Neural crest cell (in vitro differentiated cells): ENCODE results near the gene LSM7. TPM values are rescaled to one million over a fixed set of nuclear protein-coding genes. Genes with fewer than 3 reads are reported as not detected.

Source experiments
- DNase-seq: peaks from one replicate; pipeline ENCODE4 v3.0.0; 2021; ENCODE audit warnings: low read depth, mixed read lengths, low spot score
- H3K27ac Mint-ChIP-seq: one replicate; pipeline ENCODE4 v1.8.0; 2021; ENCODE audit warnings: mild to moderate bottlenecking, mixed read lengths; ENCODE audit not compliant: unreplicated experiment
- H3K27me3 Mint-ChIP-seq: 2 replicates; pipeline ENCODE4 v1.8.0; 2021; ENCODE audit warnings: low read depth, mild to moderate bottlenecking, mixed read lengths
- H3K36me3 Mint-ChIP-seq: 2 replicates; pipeline ENCODE4 v1.8.0; 2021; ENCODE audit warnings: low read depth, mild to moderate bottlenecking, mixed read lengths
- H3K4me1 Mint-ChIP-seq: 2 replicates; pipeline ENCODE4 v1.8.0; 2021; ENCODE audit warnings: mixed read lengths
- H3K4me3 Mint-ChIP-seq: one replicate; pipeline ENCODE4 v1.8.0; 2021; ENCODE audit warnings: mild to moderate bottlenecking, mixed read lengths
- H3K9me3 Mint-ChIP-seq: 2 replicates; pipeline ENCODE4 v1.8.0; 2021; ENCODE audit warnings: mixed read lengths
- CTCF ChIP-seq: fragments of 200-600 bp; sonication (generic); conservative IDR thresholded peaks from 2 replicates; pipeline ENCODE4 v1.5.0; 2021; ENCODE audit warnings: antibody characterized with exemption, mild to moderate bottlenecking
- total RNA-seq: library from RNA; stranded (reverse); gene quantifications from 2 replicates; pipeline ENCODE4 v1.2.1, GENCODE V29; 2021

Gene LSM7
- total RNA-seq, 1 donor from 2014 or later, result 198 TPM

- H3K4me1 Mint-ChIP-seq, result peaks cover 9% of the 10 kb centered on the region
- no peak for TF ChIP-seq CTCF
- H3K27ac Mint-ChIP-seq, result no peak overlapping the region
Measured at GRCh38 chr19:2357279-2358206, 29.2 kb upstream of the LSM7 start.

GRCh38 chr19:2356036-2356646 lies 27.8 kb upstream of the LSM7 start:
- Mint-ChIP-seq H3K27ac (no peak overlapping the region), H3K4me3 (no peak overlapping the region), H3K4me1 (peaks cover 9% of the 10 kb centered on the region), H3K36me3 (no peaks in the 10 kb centered on the region), H3K9me3 (peaks cover 2% of the 10 kb centered on the region), H3K27me3 (peaks cover 27% of the 10 kb centered on the region)
- DNase-seq, result no peak
- TF ChIP-seq CTCF, result no peak

More at GRCh38 chr19:2357279-2358206, 29.2 kb upstream of the LSM7 start:
- no peaks in the 10 kb centered on the region for H3K36me3 Mint-ChIP-seq
- peaks cover 27% of the 10 kb centered on the region for H3K27me3 Mint-ChIP-seq
- DNase-seq, result no peak
- H3K4me3 Mint-ChIP-seq, result no peak overlapping the region
- peaks cover 2% of the 10 kb centered on the region for H3K9me3 Mint-ChIP-seq

- DNase-seq, result no peak
- H3K4me1 Mint-ChIP-seq, result peaks cover 6% of the 10 kb centered on the region
- H3K4me3 Mint-ChIP-seq, result no peak overlapping the region
- no peaks in the 10 kb centered on the region for H3K9me3 Mint-ChIP-seq
- H3K27ac Mint-ChIP-seq, result peak overlapping the region; percentile 43
- no peak for TF ChIP-seq CTCF
- H3K36me3 Mint-ChIP-seq, result no peaks in the 10 kb centered on the region
- H3K27me3 Mint-ChIP-seq, result peaks cover 22% of the 10 kb centered on the region
Measured at GRCh38 chr19:2355168-2356035, 27.0 kb upstream of the LSM7 start.

- DNase-seq, result no peak
- Mint-ChIP-seq H3K9me3 (no peaks in the 10 kb centered on the region), H3K4me1 (peaks cover 4% of the 10 kb centered on the region), H3K27ac (no peak overlapping the region), H3K36me3 (no peaks in the 10 kb centered on the region), H3K27me3 (peaks cover 18% of the 10 kb centered on the region), H3K4me3 (peak overlapping the region; percentile 12)
- TF ChIP-seq CTCF, result no peak
Measured at GRCh38 chr19:2354670-2355069, 26.3 kb upstream of the LSM7 start.

- TF ChIP-seq CTCF, result no peak
- DNase-seq, result no peak
- H3K4me3 Mint-ChIP-seq, result peak overlapping the region; percentile 12
- no peak overlapping the region for H3K27ac Mint-ChIP-seq
- no peaks in the 10 kb centered on the region for H3K9me3 Mint-ChIP-seq
- H3K4me1 Mint-ChIP-seq, result peaks cover 4% of the 10 kb centered on the region
- H3K36me3 Mint-ChIP-seq, result no peaks in the 10 kb centered on the region
- H3K27me3 Mint-ChIP-seq, result peaks cover 12% of the 10 kb centered on the region
Measured at GRCh38 chr19:2353887-2354592, 25.7 kb upstream of the LSM7 start.
